HK-2 (cell line): ENCODE data around the gene SUSD1.
"Not testable (repeated sequence)": the region's sequence is repeated elsewhere in the genome, so short reads cannot be mapped to it uniquely, and the experiment has no call there.

Experiments used
- DNase-seq: peaks from one replicate; pipeline ENCODE4 v3.0.0-alpha.2; 2018; ENCODE audit not compliant: unreplicated experiment

The SUSD1 gene

GRCh38 chr9:112173489-112174221 is 1.4 kb downstream of the SUSD1 start:
- no peak for DNase-seq

DNA sequence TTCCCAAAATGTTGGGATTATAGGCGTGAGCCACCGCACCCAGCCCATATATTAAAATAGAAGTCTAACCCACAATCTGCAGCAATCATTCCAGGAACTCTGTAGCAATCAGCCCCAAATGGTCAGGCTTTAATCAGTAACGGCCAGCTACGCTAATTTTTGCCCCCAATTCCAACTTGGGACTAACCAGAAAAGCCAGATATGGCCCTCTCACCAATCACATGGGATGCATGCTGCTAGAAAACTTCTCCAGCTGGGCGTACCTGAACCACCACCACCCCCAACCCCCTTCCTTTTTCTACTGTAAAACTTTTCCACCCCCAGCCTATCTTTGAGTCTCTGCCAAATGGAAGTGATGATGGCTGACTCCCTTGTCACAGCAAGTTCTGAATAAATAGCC is 4.1 kb downstream of the SUSD1 start:
- DNase-seq: no peak

GRCh38 chr9:112170235-112170634 is 4.9 kb downstream of the SUSD1 start:
- no peak for DNase-seq

GRCh38 chr9:112169368-112169767 is 5.7 kb downstream of the SUSD1 start:
- DNase-seq: no peak

DNA sequence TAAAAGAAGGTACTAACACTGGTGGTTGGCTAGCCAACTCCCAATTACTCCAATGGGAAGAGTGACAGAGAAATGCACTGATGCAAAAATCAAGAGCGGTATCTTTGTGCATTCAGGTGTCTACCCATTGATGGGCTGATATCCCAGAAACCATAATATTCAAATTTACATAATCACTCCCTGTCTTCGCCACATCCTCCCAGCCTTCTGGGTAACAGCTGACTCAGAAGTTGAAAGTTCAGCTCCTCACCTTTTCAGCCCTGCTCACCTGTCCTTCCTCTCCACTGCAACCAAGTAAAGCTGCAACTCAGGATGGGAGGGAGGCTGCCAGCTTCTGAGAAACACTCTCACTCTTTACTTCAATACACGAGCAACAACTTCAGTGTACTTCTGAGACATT is 6.9 kb downstream of the SUSD1 start:
- no peak for DNase-seq

DNA sequence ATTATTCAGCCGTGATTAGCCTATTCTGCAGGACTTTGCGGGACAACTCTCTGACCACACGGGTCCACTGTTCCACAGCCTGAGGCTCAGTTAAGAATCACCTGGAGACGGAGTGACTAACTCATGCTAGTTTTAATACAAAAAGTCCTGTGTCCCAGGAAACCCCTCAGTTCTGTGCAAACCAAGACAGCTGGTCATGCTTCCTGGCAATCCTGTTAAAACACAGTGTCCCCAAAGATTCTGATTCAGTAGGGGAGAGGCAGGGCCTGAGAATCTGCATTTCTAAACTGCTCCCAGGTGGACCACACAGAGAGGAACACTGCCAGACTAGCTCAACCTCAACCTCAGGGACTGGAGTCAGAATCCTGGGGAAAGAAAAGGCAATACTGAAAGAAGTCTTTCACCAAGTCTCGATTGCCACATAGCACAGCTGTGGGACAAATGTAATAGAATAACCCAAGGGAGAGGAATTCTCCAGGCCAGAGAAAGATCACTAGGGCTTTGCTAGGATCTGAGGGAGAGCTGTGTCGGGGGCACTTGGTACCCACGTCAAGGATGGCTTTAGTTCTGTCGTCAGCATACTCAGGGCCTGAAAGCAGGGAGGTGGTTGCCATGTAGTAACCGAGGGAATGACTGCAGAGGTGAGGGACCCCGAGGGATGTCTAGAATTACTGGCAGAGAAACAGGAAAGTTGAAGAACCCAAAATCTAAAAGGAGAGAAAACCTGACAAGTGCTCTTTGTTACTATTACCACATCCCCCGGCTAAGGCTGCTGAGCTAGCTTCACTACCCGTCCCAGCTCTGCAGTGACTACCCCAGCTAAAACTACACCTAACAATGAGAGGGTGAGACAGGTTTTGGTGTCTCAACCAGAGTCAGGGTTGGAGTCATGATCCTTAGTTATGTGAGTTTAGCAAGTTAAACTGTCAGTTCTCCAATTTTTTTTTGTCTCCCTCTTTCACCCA is 8.6 kb downstream of the SUSD1 start:
- no peak for DNase-seq

GRCh38 chr9:112162621-112163413 is 12.3 kb downstream of the SUSD1 start:
- no peak for DNase-seq

DNA sequence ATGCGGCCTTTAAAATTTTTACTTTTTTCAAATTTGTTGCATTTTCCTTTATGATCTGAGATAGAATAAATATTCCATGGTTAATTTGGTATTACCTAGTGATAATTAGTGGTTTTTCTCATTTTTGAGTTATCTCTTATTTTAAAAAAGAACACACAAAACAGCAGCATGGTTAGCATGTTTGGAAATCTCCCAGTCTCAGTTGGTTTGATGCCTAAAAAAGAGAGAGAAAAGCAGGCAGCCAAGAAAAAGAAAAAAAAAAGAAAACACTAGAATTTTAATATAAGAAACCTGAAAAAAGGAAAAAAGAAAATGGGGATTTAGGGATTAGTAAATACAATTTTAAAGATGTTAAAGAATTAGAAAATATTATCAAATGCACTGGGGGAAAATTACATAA is 15.3 kb downstream of the SUSD1 start:
- DNase-seq: no peak

DNA sequence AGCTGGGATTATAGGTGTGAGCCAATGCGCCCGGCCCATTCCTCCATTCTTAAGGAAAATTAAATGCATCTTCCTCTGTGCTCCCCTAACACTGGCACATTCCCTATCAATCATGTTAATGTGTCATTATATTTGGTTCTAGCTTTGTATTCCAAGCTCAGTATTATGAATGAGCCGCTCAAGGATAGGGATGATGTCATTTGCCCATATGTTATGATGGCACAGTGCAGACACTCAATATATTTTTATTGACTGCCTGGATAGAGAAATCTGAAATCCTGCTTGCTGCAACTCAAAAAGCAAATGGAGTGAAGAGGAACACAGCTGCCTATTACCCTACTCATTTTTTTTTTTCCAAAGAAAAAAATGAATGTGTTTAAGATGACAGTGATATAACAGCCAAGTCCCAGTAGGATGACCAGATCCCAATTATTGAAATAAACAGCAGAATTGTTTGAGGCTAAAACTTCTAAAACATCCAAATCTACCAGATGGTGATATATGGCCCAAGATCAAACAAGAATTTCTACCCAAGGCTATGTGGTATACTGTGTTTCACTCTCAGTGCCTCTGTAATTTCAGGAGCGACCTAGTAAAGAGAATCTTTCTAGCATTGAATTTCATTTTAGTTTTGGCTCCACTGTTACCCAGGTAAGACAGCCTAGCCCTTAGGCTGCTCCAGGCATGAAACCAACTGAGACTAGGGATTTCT is 16.3 kb downstream of the SUSD1 start:
- no peak for DNase-seq

- no peak for DNase-seq
These were observed 17.1 kb downstream of the SUSD1 start for GRCh38 chr9:112157961-112158360.

DNA sequence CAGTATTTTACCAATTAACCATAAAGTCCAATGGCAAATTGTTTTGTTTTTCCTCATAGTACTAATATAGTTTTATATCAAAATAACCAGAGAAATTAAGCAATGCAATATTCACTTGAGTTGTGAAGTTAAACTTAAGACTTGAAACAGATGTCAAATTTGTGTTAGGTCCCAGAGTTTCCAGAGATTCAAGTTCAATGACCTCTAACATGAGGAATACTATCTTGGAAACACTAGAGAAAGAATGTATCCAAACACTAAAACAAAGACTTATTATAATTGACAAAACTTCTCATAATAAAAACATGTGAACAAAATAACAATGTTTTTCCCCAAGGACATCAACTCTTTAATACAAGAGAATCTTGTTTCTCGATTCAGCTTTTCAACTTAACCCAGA is 18.0 kb downstream of the SUSD1 start:
- DNase-seq: no peak

GRCh38 chr9:112149211-112149610 is 25.9 kb downstream of the SUSD1 start:
- no peak for DNase-seq

GRCh38 chr9:112145886-112146285 is 29.2 kb downstream of the SUSD1 start:
- no peak for DNase-seq

DNA sequence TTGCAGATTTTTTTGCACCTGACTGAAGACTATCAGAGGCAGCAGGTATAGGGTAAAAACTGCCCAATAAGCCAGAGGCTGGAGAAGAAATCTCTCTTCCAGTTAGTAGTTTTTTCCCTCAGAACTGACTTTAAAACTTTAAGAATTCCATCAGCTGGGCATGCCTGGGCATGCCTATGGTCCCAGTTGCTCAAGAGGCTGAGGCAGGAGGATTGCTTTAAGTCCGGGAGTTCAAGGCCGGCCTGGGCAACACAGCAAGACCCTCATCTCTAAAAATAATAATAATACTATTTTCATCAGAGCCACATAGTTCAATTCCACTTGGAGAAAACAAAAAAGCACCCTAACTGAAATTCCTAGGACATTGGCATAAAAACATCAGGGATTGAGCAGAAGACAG is 30.3 kb downstream of the SUSD1 start:
- DNase-seq: no peak

GRCh38 chr9:112142420-112142819 is 32.7 kb downstream of the SUSD1 start:
- DNase-seq: no peak

DNA sequence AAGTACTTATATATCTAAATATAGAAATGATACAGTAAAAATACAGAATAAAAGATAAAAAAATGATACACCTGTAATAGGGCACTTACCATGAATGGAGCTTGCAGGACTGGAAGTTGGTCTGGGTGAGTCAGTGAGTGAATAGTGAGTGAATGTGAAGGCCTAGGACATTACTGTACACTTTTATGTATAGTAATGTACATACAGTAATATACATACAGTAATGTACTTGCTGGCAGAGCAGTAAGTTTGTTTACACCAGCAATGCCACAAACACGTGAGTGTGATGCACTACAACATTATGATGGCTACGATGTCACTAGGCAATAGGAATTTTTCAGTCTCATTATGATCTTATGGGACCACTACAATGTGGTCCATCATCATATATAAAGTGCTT is 34.2 kb downstream of the SUSD1 start:
- DNase-seq: no peak

DNA sequence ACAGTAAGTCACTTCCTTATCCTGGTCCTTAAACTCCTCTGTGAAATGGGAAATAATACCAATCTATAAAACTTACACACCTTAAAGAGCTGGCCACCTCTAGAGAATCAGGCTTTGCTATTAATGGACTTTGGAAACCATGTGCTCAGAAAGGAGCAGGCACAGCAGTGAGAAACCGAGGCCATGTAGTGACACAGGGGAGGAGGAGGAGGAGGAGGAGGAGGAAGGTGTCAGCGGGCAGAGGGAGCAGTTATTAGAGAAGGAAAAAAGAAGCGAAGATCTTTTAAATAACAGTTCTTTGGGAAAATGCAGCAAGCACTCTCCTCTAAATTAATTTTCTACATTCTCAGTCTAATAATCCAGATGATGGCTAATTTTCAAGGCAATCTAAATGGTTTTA is 38.0 kb downstream of the SUSD1 start:
- DNase-seq: no peak

DNA sequence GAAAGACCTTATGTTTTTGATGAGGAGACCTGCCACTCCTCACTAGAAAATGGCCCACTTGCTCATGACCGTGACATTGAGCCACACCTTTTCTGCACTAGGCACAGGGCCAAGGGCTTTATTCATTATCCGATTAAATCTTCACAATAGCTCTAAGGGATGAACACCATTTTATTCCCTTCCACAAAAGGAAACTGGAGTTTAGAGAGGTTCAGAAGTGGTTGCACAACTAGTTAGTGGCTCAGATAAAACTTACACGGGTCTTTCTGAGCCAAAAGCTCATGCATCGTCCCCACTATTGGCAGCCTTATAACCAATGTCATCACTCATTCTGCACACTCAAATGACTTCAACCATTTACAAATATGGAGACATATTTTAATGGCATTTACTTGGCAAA is 39.4 kb downstream of the SUSD1 start:
- no peak for DNase-seq

- not testable (repeated sequence) for DNase-seq
These were observed 41.3 kb downstream of the SUSD1 start for GRCh38 chr9:112133806-112134205.

DNA sequence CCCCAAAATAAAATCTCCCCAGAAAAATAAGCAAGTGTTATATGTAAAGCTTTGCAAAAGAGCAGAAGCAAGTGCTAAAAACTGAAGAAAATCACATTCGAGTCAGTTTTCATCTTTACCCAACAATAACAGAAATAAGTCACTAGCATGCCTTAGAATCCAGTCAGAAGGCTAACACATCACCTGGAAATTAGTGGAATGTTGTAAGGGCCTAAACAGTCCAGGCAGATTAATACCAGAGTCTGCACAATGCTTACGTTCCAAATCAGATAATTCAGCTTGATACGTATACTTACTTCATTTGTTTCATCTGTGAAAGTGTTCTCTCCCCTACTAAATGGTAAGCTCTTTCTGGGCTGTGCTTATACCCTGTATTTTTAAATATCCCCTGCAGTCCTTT is 42.7 kb downstream of the SUSD1 start:
- no peak for DNase-seq

DNA sequence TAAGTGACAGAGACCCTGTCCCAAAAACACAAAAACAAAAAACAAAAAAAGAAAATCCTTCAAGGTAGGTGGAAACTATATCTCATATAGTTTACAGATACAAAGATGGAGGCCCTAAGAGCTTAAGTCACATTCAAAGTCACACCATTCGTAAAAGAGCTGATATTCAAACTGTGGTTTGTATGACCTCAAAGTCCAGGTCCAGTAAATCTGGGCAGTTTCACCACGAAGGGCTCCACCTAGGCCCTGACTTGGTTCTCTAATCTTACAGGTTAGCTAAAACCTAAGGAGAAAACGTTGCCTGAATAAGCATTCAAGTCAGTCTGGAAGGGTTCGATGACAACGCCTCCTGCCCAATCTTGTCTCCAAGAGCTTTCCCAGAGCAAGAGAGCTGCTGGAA is 44.1 kb downstream of the SUSD1 start:
- DNase-seq: no peak

- DNase-seq: no peak
These were observed 44.8 kb downstream of the SUSD1 start for GRCh38 chr9:112130347-112130746.
